Uterus (tissue), 4 donors: Measurements from ENCODE around the gene MINDY4. TPM values are rescaled to one million over a fixed set of nuclear protein-coding genes. Genes with fewer than 3 reads are reported as not detected.

Source experiments
- DNase-seq, 2 donors: peaks; one replicate each; pipeline ENCODE4 v3.0.0-alpha.2; 2019 to 2020
- H3K27ac ChIP-seq, 2 donors: fragments of 200-600 bp; sonication (generic); 1 replicate in 1 of 2; 2 replicates in 1 of 2; pipeline ENCODE4 v1.5.1; 2016 to 2018
- H3K27me3 ChIP-seq, 2 donors: fragments of 200-600 bp; sonication (generic); one replicate each; pipeline ENCODE4 v1.5.1; 2018 to 2019; ENCODE audit warnings: control low read depth in 1 of 2
- H3K36me3 ChIP-seq, 2 donors: fragments of 200-600 bp; sonication (generic); one replicate each; pipeline ENCODE4 v1.5.1; 2019; ENCODE audit warnings: control low read depth in 1 of 2
- H3K4me1 ChIP-seq, 2 donors: fragments of 200-600 bp; sonication (generic); one replicate each; pipeline ENCODE4 v1.5.1; 2018 to 2019; ENCODE audit warnings: control low read depth in 1 of 2
- H3K4me3 ChIP-seq, 2 donors: fragments of 200-600 bp; sonication (generic); 1 replicate in 1 of 2; 2 replicates in 1 of 2; pipeline ENCODE4 v1.5.1; 2018 to 2019; ENCODE audit warnings: mild to moderate bottlenecking in 1 of 2
- H3K9me3 ChIP-seq, 2 donors: fragments of 200-600 bp; sonication (generic); one replicate each; pipeline ENCODE4 v1.5.1; 2019; ENCODE audit warnings: control low read depth in 1 of 2
- CTCF ChIP-seq, 4 experiments: fragments of 200-600 bp in 2 of 4; fragments of 450-650 bp in 2 of 4; sonication (generic) in 2 of 4; IDR thresholded peaks; one replicate each; pipeline ENCODE4 v1.5.1; 2016 to 2019; ENCODE audit warnings: antibody characterized with exemption in 4 of 4, mild to moderate bottlenecking in 2 of 4, moderate library complexity in 1 of 4
- POLR2A ChIP-seq, 2 donors: fragments of 450-650 bp; IDR thresholded peaks; one replicate each; pipeline ENCODE4 v1.6.1; 2016; ENCODE audit warnings: antibody characterized with exemption in 2 of 2, mild to moderate bottlenecking in 1 of 2, moderate library complexity in 1 of 2
- intact Hi-C: fragments of 100-400 bp; cut with DNase I; formaldehyde crosslinking; loops from one replicate; pipeline ENCODE4 v1.15.1; 2023; ENCODE audit warnings: low total_unique reads
- total RNA-seq, 4 donors: library from RNA; depleted of rRNA in 3 of 4; stranded (reverse); fragments of >200 nt in 3 of 4; gene quantifications; one replicate each; pipeline versions ENCODE4 v1.1.0 to v1.2.4, GENCODE V29; 2014 to 2023
- donor health status: DM: yes; HTN: yes; CAD: no.

MINDY4 gene
- total RNA-seq, 4 donors from 2014 or later: 14.7 to 23.8 (median 16.9) TPM

GRCh38 chr7:30861612-30862011 is 90.4 kb downstream of the MINDY4 start:
- intact Hi-C loops: no loop called here
- TF ChIP-seq POLR2A (IDR thresholded peaks at IDR 0.05): no peak
- no peak for TF ChIP-seq CTCF (IDR thresholded peaks at IDR 0.05)
- no peaks in the 10 kb centered on the region for H3K4me1 ChIP-seq
- no peaks in the 10 kb centered on the region for H3K9me3 ChIP-seq
- no peaks in the 10 kb centered on the region for H3K36me3 ChIP-seq
- no peaks in the 10 kb centered on the region for H3K27me3 ChIP-seq
- no peak overlapping the region for H3K27ac ChIP-seq
- no peak for DNase-seq
- H3K4me3 ChIP-seq: no peak overlapping the region

GRCh38 chr7:30862995-30863705 is 91.9 kb downstream of the MINDY4 start:
- Histone ChIP-seq H3K4me1 (no peaks in the 10 kb centered on the region), H3K9me3 (no peaks in the 10 kb centered on the region), H3K27ac (peak overlapping the region; percentile 4 to 31), H3K36me3 (no peaks in the 10 kb centered on the region), H3K27me3 (no peaks in the 10 kb centered on the region), H3K4me3 (no peak overlapping the region)
- no peak for DNase-seq
- intact Hi-C loops: no loop called here
- TF ChIP-seq CTCF (IDR thresholded peaks at IDR 0.05): no peak
- TF ChIP-seq POLR2A (IDR thresholded peaks at IDR 0.05): no peak

- Histone ChIP-seq H3K4me3 (no peak overlapping the region), H3K4me1 (no peaks in the 10 kb centered on the region), H3K36me3 (no peaks in the 10 kb centered on the region), H3K9me3 (no peaks in the 10 kb centered on the region), H3K27ac (peak overlapping the region; percentile 4 to 31), H3K27me3 (no peaks in the 10 kb centered on the region)
- TF ChIP-seq CTCF (IDR thresholded peaks at IDR 0.05) (no peak), POLR2A (IDR thresholded peaks at IDR 0.05) (no peak)
- intact Hi-C loops: no loop called here
- DNase-seq: no peak
Observed at GRCh38 chr7:30863706-30864035, 92.5 kb downstream of the MINDY4 start.

- no peak for DNase-seq
- H3K9me3 ChIP-seq: no peaks in the 10 kb centered on the region
- H3K27ac ChIP-seq: peak overlapping the region in 1 of 2 donors; percentile 31
- TF ChIP-seq CTCF (IDR thresholded peaks at IDR 0.05) (no peak), POLR2A (IDR thresholded peaks at IDR 0.05) (no peak)
- no peaks in the 10 kb centered on the region for H3K4me1 ChIP-seq
- no peak overlapping the region for H3K4me3 ChIP-seq
- no peaks in the 10 kb centered on the region for H3K27me3 ChIP-seq
- no peaks in the 10 kb centered on the region for H3K36me3 ChIP-seq
- intact Hi-C loops: no loop called here
Observed at GRCh38 chr7:30864101-30864500, 92.9 kb downstream of the MINDY4 start.

GRCh38 chr7:30865076-30865475 is 93.9 kb downstream of the MINDY4 start:
- intact Hi-C loops: no loop called here

More at GRCh38 chr7:30865076-30865475, 93.9 kb downstream of the MINDY4 start:
- TF ChIP-seq CTCF (IDR thresholded peaks at IDR 0.05) (no peak), POLR2A (IDR thresholded peaks at IDR 0.05) (no peak)
- no peak for DNase-seq
- Histone ChIP-seq H3K4me3 (no peak overlapping the region), H3K27ac (no peak overlapping the region), H3K27me3 (no peaks in the 10 kb centered on the region), H3K36me3 (no peaks in the 10 kb centered on the region), H3K4me1 (no peaks in the 10 kb centered on the region), H3K9me3 (no peaks in the 10 kb centered on the region)
